ENCODE data around the gene KLB.
"Not testable (repeated sequence)": the region's sequence is repeated elsewhere in the genome, so short reads cannot be mapped to it uniquely, and the experiment has no call there.

The KLB gene

GRCh38 chr4:39406763-39407583 lies at the start of gene KLB:
Gene KLB (plus strand): TSS chr4:39406930. CDS start chr4:39406950, 20 bp downstream.
- in situ Hi-C loops (cut with MboI; ENCODE audit: low sequenced_read_pairs): no loop called here

DNA sequence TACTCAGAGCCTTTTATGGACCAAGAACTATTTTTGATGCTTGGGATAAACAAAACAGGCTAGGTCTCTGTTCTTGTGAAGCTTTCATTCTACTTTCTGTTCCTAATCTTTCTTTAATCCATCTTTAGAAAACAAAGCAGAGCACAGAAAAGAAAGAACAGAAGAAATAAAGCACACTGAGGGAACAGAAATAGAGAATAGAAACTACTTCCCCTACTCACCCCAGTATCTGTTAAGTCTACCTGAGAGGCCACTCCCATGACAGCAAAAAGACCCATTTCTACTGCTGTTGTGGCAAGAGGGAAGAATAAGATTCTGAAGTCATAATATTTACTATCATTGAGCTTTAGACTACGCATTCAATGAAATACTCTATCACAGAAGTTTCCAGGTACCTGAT lies 49.7 kb upstream of the KLB start:
- in situ Hi-C loops (cut with MboI; ENCODE audit: low sequenced_read_pairs): no loop called here

DNA sequence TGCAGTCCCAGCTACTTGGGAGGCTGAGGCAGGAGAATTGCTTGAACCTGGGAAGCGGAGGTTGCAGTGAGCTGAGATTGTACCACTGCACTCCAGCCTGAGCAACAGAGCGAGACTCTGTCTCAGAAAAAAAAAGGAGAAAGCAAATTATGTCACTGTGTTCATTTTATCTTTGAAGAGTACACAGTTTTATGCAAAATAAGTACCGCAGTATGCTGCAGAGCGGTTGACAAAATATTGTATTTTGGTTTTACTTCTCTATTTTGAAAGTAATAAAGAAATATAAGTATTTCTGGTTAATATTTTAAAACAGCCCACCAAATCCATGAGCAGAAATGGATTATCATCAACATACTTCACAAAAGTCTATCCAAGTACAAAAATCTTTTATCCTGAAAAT lies 46.1 kb upstream of the KLB start:
- in situ Hi-C loops (cut with MboI; ENCODE audit: low sequenced_read_pairs): not testable (repeated sequence)

DNA sequence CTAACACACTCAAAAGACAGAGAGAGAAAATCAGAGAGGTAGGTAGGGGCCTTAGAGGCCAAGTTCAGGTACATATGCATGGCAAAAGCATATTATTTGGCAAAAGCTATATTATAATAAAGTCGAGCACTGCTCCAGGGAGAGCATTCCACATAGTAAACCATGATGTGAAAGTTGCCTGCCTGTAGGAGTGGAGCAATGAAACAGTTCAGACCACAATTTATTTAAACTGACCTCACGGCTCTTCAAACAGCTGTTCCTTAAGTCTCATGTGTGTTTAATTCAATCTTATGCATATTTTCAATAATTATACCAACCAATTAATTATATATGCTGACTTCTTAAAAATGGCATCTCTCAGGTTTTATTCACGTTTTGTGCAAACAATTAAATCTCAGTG lies 43.9 kb upstream of the KLB start:
- in situ Hi-C loops (cut with MboI; ENCODE audit: low sequenced_read_pairs): no loop called here

- in situ Hi-C loops (cut with MboI; ENCODE audit: low sequenced_read_pairs): no loop called here
Observed at GRCh38 chr4:39363773-39364393, 42.8 kb upstream of the KLB start.

DNA sequence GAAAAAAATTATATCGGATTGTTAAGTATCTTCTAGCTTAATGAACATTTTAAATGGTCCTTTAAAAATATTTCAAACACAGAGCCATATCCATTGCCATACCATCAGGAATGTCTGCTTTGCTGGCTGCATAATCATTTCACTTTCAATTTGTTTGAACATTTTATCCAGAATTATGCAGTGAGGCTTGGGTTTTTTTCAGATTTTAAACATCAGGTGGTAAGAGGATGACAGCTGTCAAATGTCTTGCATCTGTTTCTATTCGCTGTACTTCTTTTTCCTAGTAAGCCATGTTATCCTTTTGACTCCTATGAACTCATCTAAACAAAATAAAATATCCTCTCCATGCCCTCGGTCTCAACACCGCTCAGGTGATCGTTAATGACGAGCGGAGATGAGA lies 41.4 kb upstream of the KLB start:
- in situ Hi-C loops (cut with MboI; ENCODE audit: low sequenced_read_pairs): no loop called here

GRCh38 chr4:39365830-39366771 lies 40.6 kb upstream of the KLB start, which contains the start of gene RFC1:
Gene RFC1 (minus strand): TSS chr4:39366362. CDS start chr4:39366241, 121 bp downstream.
- in situ Hi-C loops (cut with MboI; ENCODE audit: low sequenced_read_pairs): no loop called here

- in situ Hi-C loops (cut with MboI; ENCODE audit: low sequenced_read_pairs): no loop called here
Observed at GRCh38 chr4:39367166-39367565, 39.6 kb upstream of the KLB start.

- in situ Hi-C loops (cut with MboI; ENCODE audit: low sequenced_read_pairs): no loop called here
Observed at GRCh38 chr4:39369301-39369700, 37.4 kb upstream of the KLB start.

DNA sequence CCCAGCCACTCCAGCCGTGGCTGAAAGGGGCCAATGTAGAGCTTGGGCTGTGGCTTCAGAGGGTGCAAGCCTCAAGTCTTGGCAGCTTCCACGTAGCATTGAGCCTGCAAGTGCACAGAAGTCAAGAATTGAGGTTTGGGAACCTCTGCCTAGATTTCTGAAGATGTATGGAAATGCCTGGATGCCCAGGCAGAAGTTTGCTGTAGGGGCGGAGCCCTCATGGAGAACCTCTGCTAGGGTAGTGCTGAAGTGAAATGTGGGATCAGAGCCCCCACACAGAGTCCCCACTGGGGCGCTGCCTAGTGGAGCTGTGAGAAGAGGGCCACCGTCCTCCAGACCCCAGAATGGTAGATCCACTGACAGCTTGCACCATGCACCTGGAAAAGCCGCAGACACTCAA lies 35.5 kb upstream of the KLB start:
- in situ Hi-C loops (cut with MboI; ENCODE audit: low sequenced_read_pairs): not testable (repeated sequence)

- in situ Hi-C loops (cut with MboI; ENCODE audit: low sequenced_read_pairs): no loop called here
Observed at GRCh38 chr4:39375478-39375877, 31.3 kb upstream of the KLB start.

DNA sequence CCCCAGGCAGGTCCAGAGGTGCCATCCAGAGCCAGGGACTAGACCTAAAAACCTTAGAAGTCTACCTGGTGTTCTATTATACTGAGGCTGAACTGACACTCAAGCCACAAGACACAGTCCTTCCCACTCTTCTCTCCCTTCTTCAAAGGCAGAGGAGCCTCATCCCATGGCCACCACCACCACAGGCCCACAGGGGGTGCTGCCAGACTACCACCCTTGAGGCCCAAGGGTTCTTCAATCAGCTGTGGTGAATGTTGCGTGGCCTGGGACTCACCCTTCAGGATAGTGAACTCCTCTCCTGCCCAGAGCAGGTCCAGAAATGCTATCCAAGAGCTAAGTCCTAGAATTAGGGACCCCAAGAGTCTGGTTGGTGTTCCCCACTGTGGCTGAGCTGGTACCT lies 23.0 kb upstream of the KLB start:
- in situ Hi-C loops (cut with MboI; ENCODE audit: low sequenced_read_pairs): no loop called here

DNA sequence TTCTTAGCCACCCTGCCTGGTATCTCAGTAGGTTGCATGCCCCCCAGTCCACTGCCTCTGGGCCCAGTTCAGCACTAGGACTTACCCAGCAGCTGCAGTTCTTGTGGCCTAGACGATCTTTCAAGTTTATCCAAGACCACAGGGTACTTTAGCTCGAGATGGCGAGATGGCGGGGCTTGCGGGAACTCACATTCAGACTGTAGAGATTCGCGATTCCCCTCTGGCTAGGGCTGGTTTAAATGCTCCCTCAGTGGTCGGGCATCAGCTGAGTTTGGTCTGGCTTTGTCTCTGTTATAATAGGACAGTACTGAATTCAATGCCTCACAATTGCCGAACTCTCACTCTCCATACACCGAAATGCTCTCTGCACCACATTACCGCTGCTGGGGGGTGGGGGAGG lies 22.2 kb upstream of the KLB start:
- in situ Hi-C loops (cut with MboI; ENCODE audit: low sequenced_read_pairs): no loop called here

- in situ Hi-C loops (cut with MboI; ENCODE audit: low sequenced_read_pairs): no loop called here
Observed at GRCh38 chr4:39390603-39391002, 16.1 kb upstream of the KLB start.

DNA sequence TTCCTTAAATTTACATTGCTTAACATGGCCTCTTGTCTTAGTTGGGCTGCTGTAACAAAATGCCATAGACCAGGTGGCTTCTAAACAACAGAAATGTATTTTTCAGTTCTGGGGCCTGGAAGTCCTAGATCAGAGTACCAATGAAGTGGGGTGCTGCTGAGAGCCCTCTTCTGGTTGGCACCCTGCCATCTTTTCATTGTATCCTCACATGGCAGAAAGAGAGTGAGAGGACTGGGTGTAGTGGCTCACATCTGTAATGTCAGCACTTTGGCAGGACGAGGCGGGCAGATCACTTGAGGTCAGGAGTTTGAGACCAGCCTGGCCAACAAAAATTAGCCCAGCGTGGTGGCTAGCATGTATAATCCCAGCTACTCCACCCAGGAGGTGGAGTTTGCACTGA lies 12.0 kb upstream of the KLB start:
- in situ Hi-C loops (cut with MboI; ENCODE audit: low sequenced_read_pairs): no loop called here

- in situ Hi-C loops (cut with MboI; ENCODE audit: low sequenced_read_pairs): not testable (repeated sequence)
Observed at GRCh38 chr4:39401640-39402039, 5.1 kb upstream of the KLB start.

DNA sequence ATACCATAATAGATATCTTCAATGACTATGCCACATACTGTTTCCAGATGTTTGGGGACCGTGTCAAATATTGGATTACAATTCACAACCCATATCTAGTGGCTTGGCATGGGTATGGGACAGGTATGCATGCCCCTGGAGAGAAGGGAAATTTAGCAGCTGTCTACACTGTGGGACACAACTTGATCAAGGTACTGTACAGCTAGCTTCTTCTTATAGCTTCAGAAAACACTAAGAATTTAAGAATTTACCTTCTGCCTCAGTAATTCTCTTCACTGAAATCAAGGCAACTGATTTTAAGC lies 805 bp downstream of the KLB start:
- in situ Hi-C loops (cut with MboI; ENCODE audit: low sequenced_read_pairs): no loop called here

DNA sequence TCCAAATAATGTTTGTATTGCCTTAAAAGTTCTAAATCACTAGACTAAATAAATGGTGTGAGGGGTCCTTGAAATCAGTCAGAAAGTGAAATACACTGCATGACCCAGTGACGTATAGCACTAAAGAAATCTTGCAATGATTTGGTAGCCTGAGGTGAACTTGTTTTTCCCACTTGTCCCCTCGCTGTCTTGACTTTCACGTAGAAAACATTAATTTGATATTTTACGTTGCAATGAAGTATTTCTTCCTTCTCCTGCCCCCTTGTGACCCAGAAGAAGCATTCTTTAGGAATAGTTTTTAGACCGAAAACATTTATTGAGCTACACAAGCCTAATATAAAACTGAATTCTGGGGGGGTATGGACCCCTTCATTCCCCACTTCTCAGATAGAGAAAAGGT lies 3.7 kb downstream of the KLB start:
- in situ Hi-C loops (cut with MboI; ENCODE audit: low sequenced_read_pairs): no loop called here

- in situ Hi-C loops (cut with MboI; ENCODE audit: low sequenced_read_pairs): not testable (repeated sequence)
Observed at GRCh38 chr4:39411561-39411960, 4.8 kb downstream of the KLB start.

GRCh38 chr4:39415678-39416283 lies 9.1 kb downstream of the KLB start:
- in situ Hi-C loops (cut with MboI; ENCODE audit: low sequenced_read_pairs): no loop called here

- in situ Hi-C loops (cut with MboI; ENCODE audit: low sequenced_read_pairs): no loop called here
Observed at GRCh38 chr4:39422247-39422646, 15.5 kb downstream of the KLB start.
